GM12892 (cell line): ENCODE measurements around the gene STEAP4.

Experiments
- POLR2A ChIP-seq: IDR thresholded peaks from 2 replicates; pipeline ENCODE4 v1.6.1; 2011; ENCODE audit warnings: low read depth, low read length, control low read depth
- TAF1 ChIP-seq: IDR thresholded peaks from 2 replicates; pipeline ENCODE4 v1.6.1; 2011; ENCODE audit warnings: low read depth, mild to moderate bottlenecking, control low read depth, low read length, borderline replicate concordance

DNA sequence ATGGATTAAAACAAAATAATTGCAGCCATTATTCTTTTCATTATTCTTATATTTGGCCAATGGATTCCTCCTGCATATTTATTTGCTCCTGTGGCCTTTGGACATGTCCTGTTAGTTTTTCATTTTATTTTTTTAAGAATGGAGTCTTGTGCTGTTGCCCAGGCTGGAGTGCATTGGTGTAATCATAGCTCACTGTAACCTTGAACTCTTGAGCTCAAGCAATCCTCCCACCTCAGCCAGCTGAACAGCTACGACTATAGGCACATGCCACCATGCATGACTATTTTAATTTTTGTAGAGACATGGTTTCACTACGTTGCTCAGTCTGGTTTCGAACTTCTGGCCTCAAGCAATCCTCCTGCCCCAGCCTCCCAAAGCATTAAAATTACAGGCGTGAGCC, 44.1 kb downstream of the STEAP4 start:
- no peak for TF ChIP-seq TAF1
- TF ChIP-seq POLR2A, result no peak
